A673 (cell line): Measurements from ENCODE around the gene HIGD1A. TPM values are rescaled to one million over a fixed set of nuclear protein-coding genes. Genes with fewer than 3 reads are reported as not detected.

Experiments
- BruUV-seq: library from RNA; stranded (reverse); fragments of 400-500 nt; replicated peaks from 2 replicates; lab custom pipeline; 2021; lab: Mats Ljungman, UMichigan
- CTCF ChIA-PET: fragments of 300-600 bp; sonication (Branson Sonifier 250); formaldehyde crosslinking; loops from one replicate; lab custom pipeline; 2022; ENCODE audit warnings: antibody characterized with exemption; lab: Charles Lee
- POLR2A ChIA-PET: fragments of 300-600 bp; sonication (Branson Sonifier 250); formaldehyde crosslinking; loops from one replicate; lab custom pipeline; 2022; ENCODE audit warnings: antibody characterized with exemption; ENCODE audit not compliant: low non-redundant PET; lab: Charles Lee
- DNase-seq: peaks from one replicate; pipeline ENCODE4 v3.0.0-alpha.2; 2015; ENCODE audit warnings: low spot score
- H3K27ac ChIP-seq: fragments of 200-600 bp; sonication (generic); 2 replicates; pipeline ENCODE4 v1.5.1; 2016; ENCODE audit warnings: mixed run types, low read depth, mild to moderate bottlenecking, mixed read lengths, antibody characterized with exemption, low read length; ENCODE audit not compliant: poor library complexity, severe bottlenecking
- H3K27me3 ChIP-seq: fragments of 200-600 bp; sonication (generic); replicated peaks from 2 replicates; pipeline ENCODE4 v1.6.1; 2017; ENCODE audit warnings: mixed run types, low read depth, mild to moderate bottlenecking, mixed read lengths, antibody characterized with exemption, low read length; ENCODE audit not compliant: insufficient read depth, poor library complexity
- H3K36me3 ChIP-seq: fragments of 200-600 bp; sonication (generic); 2 replicates; pipeline ENCODE4 v1.6.1; 2016; ENCODE audit warnings: mixed run types, mild to moderate bottlenecking, mixed read lengths, antibody characterized with exemption, low read length; ENCODE audit not compliant: insufficient read depth, poor library complexity, severe bottlenecking
- H3K4me1 ChIP-seq: fragments of 200-600 bp; sonication (generic); 2 replicates; pipeline ENCODE4 v1.6.1; 2017; ENCODE audit warnings: mixed run types, mild to moderate bottlenecking, mixed read lengths, antibody characterized with exemption, low read length; ENCODE audit not compliant: insufficient read depth, poor library complexity, severe bottlenecking
- H3K4me3 ChIP-seq: fragments of 200-600 bp; sonication (generic); 2 replicates; pipeline ENCODE4 v1.5.1; 2016; ENCODE audit warnings: low read depth, mixed run types, mild to moderate bottlenecking, mixed read lengths, low read length; ENCODE audit not compliant: poor library complexity, severe bottlenecking
- H3K9me3 ChIP-seq: fragments of 200-600 bp; sonication (generic); 2 replicates; pipeline ENCODE4 v1.6.1; 2016; ENCODE audit warnings: mixed run types, low read depth, mild to moderate bottlenecking, mixed read lengths, antibody characterized with exemption, low read length; ENCODE audit not compliant: poor library complexity, severe bottlenecking
- EZH2 ChIP-seq: fragments of 200-600 bp; sonication (generic); IDR thresholded peaks from 2 replicates; pipeline ENCODE4 v1.6.1; 2017; ENCODE audit warnings: borderline replicate concordance, low read depth, mild to moderate bottlenecking, mixed read lengths, antibody characterized with exemption, low read length; ENCODE audit not compliant: poor library complexity, severe bottlenecking
- intact Hi-C: fragments of 100-400 bp; cut with micrococcal nuclease; formaldehyde crosslinking; loops from one replicate; pipeline ENCODE4 v1.10.0; 2022; ENCODE audit not compliant: unreplicated experiment
- total RNA-seq: library from RNA; stranded (reverse); gene quantifications from 2 replicates; pipeline ENCODE4 v1.2.3, GENCODE V29; 2021
- TF ChIP-seq, protein P1 (sequence below): fragments of 300-800, 200-600 bp; sonication (generic); conservative IDR thresholded peaks from 2 replicates; pipeline ENCODE4 v1.5.1; 2017; ENCODE audit warnings: low read depth, mild to moderate bottlenecking, antibody characterized with exemption, low read length, moderate library complexity, mixed read lengths

HIGD1A gene
- total RNA-seq, 1 experiment from 2014 or later: 50.6 TPM

- H3K27ac ChIP-seq: no peak overlapping the region
- ChIA-PET CTCF (no interaction called here), POLR2A (no interaction called here)
- no peaks in the 10 kb centered on the region for H3K27me3 ChIP-seq
- no peak for TF ChIP-seq EZH2
- TF ChIP-seq, protein P1, sequence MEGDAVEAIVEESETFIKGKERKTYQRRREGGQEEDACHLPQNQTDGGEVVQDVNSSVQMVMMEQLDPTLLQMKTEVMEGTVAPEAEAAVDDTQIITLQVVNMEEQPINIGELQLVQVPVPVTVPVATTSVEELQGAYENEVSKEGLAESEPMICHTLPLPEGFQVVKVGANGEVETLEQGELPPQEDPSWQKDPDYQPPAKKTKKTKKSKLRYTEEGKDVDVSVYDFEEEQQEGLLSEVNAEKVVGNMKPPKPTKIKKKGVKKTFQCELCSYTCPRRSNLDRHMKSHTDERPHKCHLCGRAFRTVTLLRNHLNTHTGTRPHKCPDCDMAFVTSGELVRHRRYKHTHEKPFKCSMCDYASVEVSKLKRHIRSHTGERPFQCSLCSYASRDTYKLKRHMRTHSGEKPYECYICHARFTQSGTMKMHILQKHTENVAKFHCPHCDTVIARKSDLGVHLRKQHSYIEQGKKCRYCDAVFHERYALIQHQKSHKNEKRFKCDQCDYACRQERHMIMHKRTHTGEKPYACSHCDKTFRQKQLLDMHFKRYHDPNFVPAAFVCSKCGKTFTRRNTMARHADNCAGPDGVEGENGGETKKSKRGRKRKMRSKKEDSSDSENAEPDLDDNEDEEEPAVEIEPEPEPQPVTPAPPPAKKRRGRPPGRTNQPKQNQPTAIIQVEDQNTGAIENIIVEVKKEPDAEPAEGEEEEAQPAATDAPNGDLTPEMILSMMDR: no peak
- no peak for DNase-seq
- H3K36me3 ChIP-seq: no peaks in the 10 kb centered on the region
- H3K4me3 ChIP-seq: no peak overlapping the region
- H3K4me1 ChIP-seq: no peaks in the 10 kb centered on the region
- H3K9me3 ChIP-seq: no peaks in the 10 kb centered on the region
- intact Hi-C loops: no loop called here
- BruUV-seq: no TSS peak
Observed at GRCh38 chr3:42735019-42735418, 69.3 kb downstream of the HIGD1A start.

DNA sequence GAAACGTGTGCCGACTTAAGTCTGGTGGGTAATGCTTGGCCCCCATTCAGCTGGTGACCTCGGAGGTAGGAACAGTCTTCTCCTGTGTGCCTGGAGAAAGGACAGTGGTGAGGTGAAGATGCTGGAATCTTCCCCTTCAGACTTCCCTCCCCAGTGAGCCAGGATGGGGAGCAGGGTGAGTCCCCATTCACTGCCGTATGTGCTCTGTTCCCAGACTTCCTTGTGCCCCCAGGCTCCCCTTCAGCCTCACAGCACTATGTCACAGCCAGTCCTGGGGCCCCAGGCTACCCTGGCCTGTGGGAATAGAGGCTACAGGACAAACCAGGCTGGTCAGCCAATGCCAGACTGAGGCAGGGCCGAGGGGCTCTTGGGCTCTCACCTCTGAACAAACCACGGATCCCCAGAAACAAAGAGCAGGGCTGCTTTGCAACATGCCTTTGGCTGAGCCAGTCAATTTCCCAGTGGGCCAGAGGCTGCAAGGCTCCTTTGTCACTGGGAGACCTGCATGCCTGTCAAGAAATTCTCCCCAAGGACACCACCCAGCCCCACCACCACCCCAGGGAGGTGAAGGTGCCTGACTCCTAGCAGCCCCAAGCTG, 69.9 kb downstream of the HIGD1A start:
- ChIA-PET POLR2A (no interaction called here), CTCF (no interaction called here)
- Histone ChIP-seq H3K36me3 (no peaks in the 10 kb centered on the region), H3K4me1 (no peaks in the 10 kb centered on the region), H3K4me3 (no peak overlapping the region), H3K9me3 (no peaks in the 10 kb centered on the region), H3K27me3 (no peaks in the 10 kb centered on the region), H3K27ac (no peak overlapping the region)
- TF ChIP-seq EZH2: no peak
- TF ChIP-seq, protein P1: no peak
- no peak for DNase-seq
- no TSS peak for BruUV-seq
- intact Hi-C loops: no loop called here

- intact Hi-C loops: no loop called here
Observed at GRCh38 chr3:42733501-42734262, 70.6 kb downstream of the HIGD1A start.

More at GRCh38 chr3:42733501-42734262, 70.6 kb downstream of the HIGD1A start:
- H3K27ac ChIP-seq: no peak overlapping the region
- no peak overlapping the region for H3K4me3 ChIP-seq
- no TSS peak for BruUV-seq
- H3K4me1 ChIP-seq: no peaks in the 10 kb centered on the region
- no peaks in the 10 kb centered on the region for H3K36me3 ChIP-seq
- no peak for DNase-seq
- no peaks in the 10 kb centered on the region for H3K27me3 ChIP-seq
- CTCF ChIA-PET: no interaction called here
- no peaks in the 10 kb centered on the region for H3K9me3 ChIP-seq
- POLR2A ChIA-PET: no interaction called here
- no peak for TF ChIP-seq EZH2
- TF ChIP-seq, protein P1: no peak

Other genes with a start within 250 kb of the HIGD1A start
- gene SEC22C, start 222.5 kb downstream of the HIGD1A start, total RNA-seq: 28.9 and 29.5 TPM in 2 replicates
- 13.5 and 14.9 TPM in 2 replicates for gene SS18L2, start 213.6 kb downstream of the HIGD1A start, total RNA-seq
- gene NKTR, start 203.8 kb downstream of the HIGD1A start, total RNA-seq: 44.8 and 53.1 TPM in 2 replicates
- gene ZBTB47, start 150.8 kb downstream of the HIGD1A start, total RNA-seq: 4.4 and 4.5 TPM in 2 replicates
- not detected in 2 replicates for gene KLHL40, start 119.0 kb downstream of the HIGD1A start, total RNA-seq
- not detected in 2 replicates for gene HHATL, start 101.7 kb downstream of the HIGD1A start, total RNA-seq
- 0.55 TPM in 1 of 2 replicates, not detected in the other for gene CCDC13, start 31.2 kb downstream of the HIGD1A start, total RNA-seq
- not detected in 2 replicates for gene ACKR2, start 5.0 kb upstream of the HIGD1A start, total RNA-seq
- not detected in 2 replicates for gene CYP8B1, start 71.4 kb upstream of the HIGD1A start, total RNA-seq
- gene ZNF662, start 101.7 kb upstream of the HIGD1A start, total RNA-seq: not detected in 2 replicates
- gene GASK1A, start 174.8 kb upstream of the HIGD1A start, total RNA-seq: 1.4 and 1.9 TPM in 2 replicates